ENCODE results near the gene MXRA7. TPM values are rescaled to one million over a fixed set of nuclear protein-coding genes. Genes with fewer than 3 reads are reported as not detected.
"Not testable (repeated sequence)": the region's sequence is repeated elsewhere in the genome, so short reads cannot be mapped to it uniquely, and the experiment has no call there.

The MXRA7 gene
- 77.4 and 105 TPM in 2 replicates for total RNA-seq (2014; rRNA removed; shearing (Covaris generic))
- polyA plus RNA-seq (2015; cell fraction: cytosol; rRNA removed) = 169 and 176 TPM in 2 replicates
- 66.3 and 68.0 TPM in 2 replicates for polyA plus RNA-seq (2015; cell fraction: nucleus; rRNA removed)

GRCh38 chr17:76710863-76711611 lies at the start of gene MXRA7:
Gene MXRA7 (minus strand): TSS chr17:76710965. CDS start chr17:76710946, 19 bp downstream.
- peak; percentile 43 for DNase-seq (ENCODE audit: low read depth)

GRCh38 chr17:76758570-76758969 lies 47.8 kb upstream of the MXRA7 start:
- DNase-seq (ENCODE audit: low read depth) = no peak

- no peak for DNase-seq (ENCODE audit: low read depth)
These were observed 46.5 kb upstream of the MXRA7 start for GRCh38 chr17:76757256-76757655.

GRCh38 chr17:76755285-76755684 lies 44.5 kb upstream of the MXRA7 start:
- DNase-seq (ENCODE audit: low read depth) = no peak

- no peak for DNase-seq (ENCODE audit: low read depth)
These were observed 42.5 kb upstream of the MXRA7 start for GRCh38 chr17:76753061-76753961.

GRCh38 chr17:76752006-76752405 lies 41.2 kb upstream of the MXRA7 start:
- DNase-seq (ENCODE audit: low read depth) = no peak

- no peak for DNase-seq (ENCODE audit: low read depth)
These were observed 40.7 kb upstream of the MXRA7 start for GRCh38 chr17:76751416-76751993.

GRCh38 chr17:76748657-76749056 lies 37.9 kb upstream of the MXRA7 start:
- DNase-seq (ENCODE audit: low read depth) = no peak

- no peak for DNase-seq (ENCODE audit: low read depth)
These were observed 37.1 kb upstream of the MXRA7 start for GRCh38 chr17:76747716-76748363.

GRCh38 chr17:76745785-76746184 lies 35.0 kb upstream of the MXRA7 start:
- DNase-seq (ENCODE audit: low read depth) = peak; percentile 61

- no peak for DNase-seq (ENCODE audit: low read depth)
These were observed 34.0 kb upstream of the MXRA7 start for GRCh38 chr17:76744747-76745146.

GRCh38 chr17:76742958-76743357 lies 32.2 kb upstream of the MXRA7 start:
- no peak for DNase-seq (ENCODE audit: low read depth)

- DNase-seq (ENCODE audit: low read depth) = no peak
These were observed 29.8 kb upstream of the MXRA7 start for GRCh38 chr17:76740329-76741118.

- DNase-seq (ENCODE audit: low read depth) = not testable (repeated sequence)
These were observed 28.9 kb upstream of the MXRA7 start for GRCh38 chr17:76739568-76740115.

GRCh38 chr17:76738468-76738850 lies 27.7 kb upstream of the MXRA7 start:
- DNase-seq (ENCODE audit: low read depth) = no peak

- DNase-seq (ENCODE audit: low read depth) = peak; percentile 92
These were observed 27.1 kb upstream of the MXRA7 start, which contains the start of gene MFSD11 for GRCh38 chr17:76737676-76738467. Gene MFSD11 (plus strand): TSS chr17:76738119. CDS start chr17:76738353, 234 bp downstream.

GRCh38 chr17:76737082-76737675 lies 26.4 kb upstream of the MXRA7 start, which contains the start of gene SRSF2:
Gene SRSF2 (minus strand): TSS chr17:76737331. CDS start chr17:76737160, 171 bp downstream.
- DNase-seq (ENCODE audit: low read depth) = peak; percentile 99

GRCh38 chr17:76736349-76737081 lies 25.8 kb upstream of the MXRA7 start:
- peak; percentile 39 for DNase-seq (ENCODE audit: low read depth)
